Epithelial cell of umbilical artery (primary cell): Measurements from ENCODE around the gene FBXW12. TPM values are rescaled to one million over a fixed set of nuclear protein-coding genes. Genes with fewer than 3 reads are reported as not detected.

ENCODE experiments used
- total RNA-seq: library from RNA; depleted of rRNA; stranded (reverse); fragments of >200 nt; gene quantifications from 2 replicates; pipeline ENCODE4 v1.2.3, GENCODE V29; 2014

FBXW12 gene
- not detected in 2 replicates for total RNA-seq

GRCh38 chr3:48371651-48372376 is at the start of gene FBXW12:
Gene FBXW12 (plus strand): TSS chr3:48372219. CDS start chr3:48372768, 549 bp downstream.

GRCh38 chr3:48333346-48334245 is 38.4 kb upstream of the FBXW12 start, which contains the start of gene SPINK8:
Gene SPINK8 (minus strand): TSS chr3:48333661. CDS start chr3:48328341, 5,320 bp downstream.

GRCh38 chr3:48429960-48430707 is 58.1 kb downstream of the FBXW12 start, which contains the start of gene PLXNB1:
Gene PLXNB1 (minus strand): TSS chr3:48430086. CDS start chr3:48424611, 5,475 bp downstream.

GRCh38 chr3:48439820-48440589 is 68.0 kb downstream of the FBXW12 start, which contains the start of the genes CCDC51 and TMA7:
Gene CCDC51 (minus strand): TSS chr3:48440119. CDS start chr3:48435128, 4,991 bp downstream.
Gene TMA7 (plus strand): TSS chr3:48440257. CDS start chr3:48440297, 40 bp downstream.

Other genes with a start within 250 kb of the FBXW12 start
- 15.3 and 24.0 TPM in 2 replicates for gene CDC25A, start 183.8 kb upstream of the FBXW12 start, total RNA-seq
- not detected in 2 replicates for gene CAMP, start 148.7 kb upstream of the FBXW12 start, total RNA-seq
- gene ZNF589, start 131.1 kb upstream of the FBXW12 start, total RNA-seq = 5.8 and 8.1 TPM in 2 replicates
- gene NME6, start 70.9 kb upstream of the FBXW12 start, total RNA-seq = 23.7 and 28.6 TPM in 2 replicates
- gene SPINK8, start 38.6 kb upstream of the FBXW12 start, total RNA-seq = not detected in 2 replicates
- gene PLXNB1, start 57.9 kb downstream of the FBXW12 start, total RNA-seq = 9.0 and 13.3 TPM in 2 replicates
- gene CCDC51, start 67.9 kb downstream of the FBXW12 start, total RNA-seq = 20.1 and 24.6 TPM in 2 replicates
- 194 and 435 TPM in 2 replicates for gene TMA7, start 68.0 kb downstream of the FBXW12 start, total RNA-seq
- 6.2 and 10.6 TPM in 2 replicates for gene ATRIP, start 74.5 kb downstream of the FBXW12 start, total RNA-seq
- 89.6 and 208 TPM in 2 replicates for gene SHISA5, start 132.0 kb downstream of the FBXW12 start, total RNA-seq
- gene PFKFB4, start 184.6 kb downstream of the FBXW12 start, total RNA-seq = 2.9 and 3.0 TPM in 2 replicates
- gene UCN2, start 191.6 kb downstream of the FBXW12 start, total RNA-seq = not detected in 2 replicates
- gene COL7A1, start 223.1 kb downstream of the FBXW12 start, total RNA-seq = 0.76 and 1.9 TPM in 2 replicates
- gene UQCRC1, start 237.4 kb downstream of the FBXW12 start, total RNA-seq = 369 and 467 TPM in 2 replicates
- gene TMEM89, start 249.6 kb downstream of the FBXW12 start, total RNA-seq = not detected in 2 replicates